ENCODE results near the gene RPL3. TPM values are rescaled to one million over a fixed set of nuclear protein-coding genes. Genes with fewer than 3 reads are reported as not detected.

The RPL3 gene
- total RNA-seq, 2 experiments from 2014 or later = 3,952 to 3,974 TPM

- no peak for TF ChIP-seq CTCF (IDR thresholded peaks at IDR 0.05)
- ATAC-seq (ENCODE audit: poor library complexity) (no peak), DNase-seq (no peak)
- Histone ChIP-seq H3K27ac (ENCODE audit: low read depth in 1 of 2, low read length in 2 of 2) (no peak overlapping the region), H3K36me3 (ENCODE audit: insufficient read depth, low read length) (no peaks in the 10 kb centered on the region), H3K27me3 (ENCODE audit: control insufficient read depth in 1 of 2, insufficient read depth in 2 of 2, low read length in 2 of 2) (no peaks in the 10 kb centered on the region), H3K9me3 (ENCODE audit: control insufficient read depth in 1 of 2, insufficient read depth in 1 of 2, low read length in 2 of 2) (no peaks in the 10 kb centered on the region), H3K4me3 (ENCODE audit: low read length) (no peak overlapping the region), H3K4me1 (ENCODE audit: insufficient read depth, low read length) (peaks cover 7% of the 10 kb centered on the region)
- CTCF ChIA-PET = no interaction called here
- POLR2A ChIA-PET = no interaction called here
- H3K4me1 Mint-ChIP-seq (ENCODE audit: low read depth) = no peaks in the 10 kb centered on the region
- H3K4me3 Mint-ChIP-seq = no peak overlapping the region
- intact Hi-C loops (cut with DNase I, micrococcal nuclease) = no loop called here
- peaks cover 12% of the 10 kb centered on the region for H3K27me3 Mint-ChIP-seq
- no peaks in the 10 kb centered on the region for H3K9me3 Mint-ChIP-seq
- H3K27ac Mint-ChIP-seq = no peak overlapping the region
- no peaks in the 10 kb centered on the region for H3K36me3 Mint-ChIP-seq (ENCODE audit: low read depth)
Observed at GRCh38 chr22:39293766-39294368, 25.6 kb downstream of the RPL3 start.

GRCh38 chr22:39292561-39293074 lies 26.8 kb downstream of the RPL3 start:
- TF ChIP-seq CTCF (IDR thresholded peaks at IDR 0.05) = no peak
- Histone ChIP-seq H3K27me3 (ENCODE audit: control insufficient read depth in 1 of 2, insufficient read depth in 2 of 2, low read length in 2 of 2) (no peaks in the 10 kb centered on the region), H3K36me3 (ENCODE audit: insufficient read depth, low read length) (no peaks in the 10 kb centered on the region), H3K27ac (ENCODE audit: low read depth in 1 of 2, low read length in 2 of 2) (no peak overlapping the region), H3K4me1 (ENCODE audit: insufficient read depth, low read length) (peaks cover 7% of the 10 kb centered on the region), H3K9me3 (ENCODE audit: control insufficient read depth in 1 of 2, insufficient read depth in 1 of 2, low read length in 2 of 2) (no peaks in the 10 kb centered on the region), H3K4me3 (ENCODE audit: low read length) (no peak overlapping the region)
- intact Hi-C loops (cut with DNase I, micrococcal nuclease) = no loop called here
- ATAC-seq (ENCODE audit: poor library complexity) = no peak
- ChIA-PET POLR2A (no interaction called here), CTCF (no interaction called here)
- peak in 2 of 14 experiments; percentile 66 to 76 for DNase-seq
- no peak overlapping the region for H3K4me3 Mint-ChIP-seq
- H3K27ac Mint-ChIP-seq = no peak overlapping the region
- no peaks in the 10 kb centered on the region for H3K36me3 Mint-ChIP-seq (ENCODE audit: low read depth)
- no peaks in the 10 kb centered on the region for H3K9me3 Mint-ChIP-seq
- peaks cover under 1% of the 10 kb centered on the region for H3K4me1 Mint-ChIP-seq (ENCODE audit: low read depth)
- peaks cover 5% of the 10 kb centered on the region for H3K27me3 Mint-ChIP-seq

GRCh38 chr22:39292031-39292462 lies 27.4 kb downstream of the RPL3 start:
- Histone ChIP-seq H3K27ac (ENCODE audit: low read depth in 1 of 2, low read length in 2 of 2) (no peak overlapping the region), H3K36me3 (ENCODE audit: insufficient read depth, low read length) (no peaks in the 10 kb centered on the region), H3K9me3 (ENCODE audit: control insufficient read depth in 1 of 2, insufficient read depth in 1 of 2, low read length in 2 of 2) (no peaks in the 10 kb centered on the region), H3K4me1 (ENCODE audit: insufficient read depth, low read length) (peaks cover 2% of the 10 kb centered on the region), H3K27me3 (ENCODE audit: control insufficient read depth in 1 of 2, insufficient read depth in 2 of 2, low read length in 2 of 2) (no peaks in the 10 kb centered on the region), H3K4me3 (ENCODE audit: low read length) (no peak overlapping the region)
- H3K27ac Mint-ChIP-seq = no peak overlapping the region
- ATAC-seq (ENCODE audit: poor library complexity) (no peak), DNase-seq (no peak)
- no peak for TF ChIP-seq CTCF (IDR thresholded peaks at IDR 0.05)
- H3K9me3 Mint-ChIP-seq = no peaks in the 10 kb centered on the region
- H3K4me3 Mint-ChIP-seq = no peak overlapping the region
- H3K4me1 Mint-ChIP-seq (ENCODE audit: low read depth) = peaks cover 6% of the 10 kb centered on the region
- H3K36me3 Mint-ChIP-seq (ENCODE audit: low read depth) = no peaks in the 10 kb centered on the region
- intact Hi-C loops (cut with DNase I, micrococcal nuclease) = no loop called here
- POLR2A ChIA-PET = no interaction called here
- CTCF ChIA-PET = no interaction called here
- peaks cover 5% of the 10 kb centered on the region for H3K27me3 Mint-ChIP-seq

Measured in CD4-positive, alpha-beta T cell (primary cell).